ENCODE results near the gene PPM1J. TPM values are rescaled to one million over a fixed set of nuclear protein-coding genes. Genes with fewer than 3 reads are reported as not detected.

Gene PPM1J
- total RNA-seq, 1 donor from 2014 or later, result 0.32 TPM

DNA sequence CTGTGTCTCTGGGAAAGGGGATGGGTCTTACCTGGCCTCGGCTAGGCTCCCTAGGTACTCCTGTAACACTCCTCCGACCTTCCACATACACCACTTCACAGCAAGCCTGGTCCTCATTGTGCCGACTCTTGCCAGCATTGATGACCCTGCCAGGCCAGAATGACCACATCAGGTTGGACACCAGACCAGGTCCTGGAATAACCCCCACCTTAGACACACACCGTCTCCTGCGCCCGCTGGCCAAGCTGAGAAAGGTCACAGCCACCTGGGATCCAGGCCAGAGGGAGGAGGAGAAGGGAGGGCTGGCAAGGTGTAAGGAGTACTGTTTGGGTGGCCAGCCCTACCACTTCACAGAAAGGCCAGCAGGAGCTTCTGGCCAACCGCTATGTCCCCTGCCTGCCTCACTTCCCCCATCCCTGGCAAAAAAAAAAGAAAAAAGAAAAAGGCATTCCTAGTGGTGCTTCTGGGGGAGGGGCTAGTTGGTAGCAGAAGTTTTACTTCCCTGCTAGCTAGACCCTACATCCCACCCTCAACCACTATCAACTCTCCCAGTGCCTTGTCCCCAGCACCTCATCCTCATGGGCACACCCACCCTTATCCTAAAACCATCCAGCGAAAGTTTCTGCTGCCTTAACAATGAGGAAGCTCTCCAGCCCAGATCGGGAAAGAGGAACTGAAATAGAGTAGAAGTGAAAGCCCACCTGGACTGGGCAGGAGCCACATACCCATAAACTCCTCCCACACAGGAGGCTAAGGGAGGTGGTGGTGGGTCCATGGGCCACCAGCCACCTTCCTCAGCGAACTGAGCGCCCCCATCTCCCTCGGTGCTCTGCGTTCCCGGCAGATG lies 1.4 kb downstream of the PPM1J start:
- H3K36me3 ChIP-seq, result no peaks in the 10 kb centered on the region
- intact Hi-C loops (cut with DNase I), result no loop called here
- no peak overlapping the region for H3K27ac ChIP-seq
- no peak for DNase-seq
- H3K27me3 ChIP-seq, result peaks cover 6% of the 10 kb centered on the region
- TF ChIP-seq, protein P1, sequence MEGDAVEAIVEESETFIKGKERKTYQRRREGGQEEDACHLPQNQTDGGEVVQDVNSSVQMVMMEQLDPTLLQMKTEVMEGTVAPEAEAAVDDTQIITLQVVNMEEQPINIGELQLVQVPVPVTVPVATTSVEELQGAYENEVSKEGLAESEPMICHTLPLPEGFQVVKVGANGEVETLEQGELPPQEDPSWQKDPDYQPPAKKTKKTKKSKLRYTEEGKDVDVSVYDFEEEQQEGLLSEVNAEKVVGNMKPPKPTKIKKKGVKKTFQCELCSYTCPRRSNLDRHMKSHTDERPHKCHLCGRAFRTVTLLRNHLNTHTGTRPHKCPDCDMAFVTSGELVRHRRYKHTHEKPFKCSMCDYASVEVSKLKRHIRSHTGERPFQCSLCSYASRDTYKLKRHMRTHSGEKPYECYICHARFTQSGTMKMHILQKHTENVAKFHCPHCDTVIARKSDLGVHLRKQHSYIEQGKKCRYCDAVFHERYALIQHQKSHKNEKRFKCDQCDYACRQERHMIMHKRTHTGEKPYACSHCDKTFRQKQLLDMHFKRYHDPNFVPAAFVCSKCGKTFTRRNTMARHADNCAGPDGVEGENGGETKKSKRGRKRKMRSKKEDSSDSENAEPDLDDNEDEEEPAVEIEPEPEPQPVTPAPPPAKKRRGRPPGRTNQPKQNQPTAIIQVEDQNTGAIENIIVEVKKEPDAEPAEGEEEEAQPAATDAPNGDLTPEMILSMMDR (IDR thresholded peaks at IDR 0.05), result no peak
- no peak for ATAC-seq
- peaks cover 21% of the 10 kb centered on the region for H3K4me1 ChIP-seq
- no peaks in the 10 kb centered on the region for H3K9me3 ChIP-seq
- peak overlapping the region; percentile 62 for H3K4me3 ChIP-seq

DNA sequence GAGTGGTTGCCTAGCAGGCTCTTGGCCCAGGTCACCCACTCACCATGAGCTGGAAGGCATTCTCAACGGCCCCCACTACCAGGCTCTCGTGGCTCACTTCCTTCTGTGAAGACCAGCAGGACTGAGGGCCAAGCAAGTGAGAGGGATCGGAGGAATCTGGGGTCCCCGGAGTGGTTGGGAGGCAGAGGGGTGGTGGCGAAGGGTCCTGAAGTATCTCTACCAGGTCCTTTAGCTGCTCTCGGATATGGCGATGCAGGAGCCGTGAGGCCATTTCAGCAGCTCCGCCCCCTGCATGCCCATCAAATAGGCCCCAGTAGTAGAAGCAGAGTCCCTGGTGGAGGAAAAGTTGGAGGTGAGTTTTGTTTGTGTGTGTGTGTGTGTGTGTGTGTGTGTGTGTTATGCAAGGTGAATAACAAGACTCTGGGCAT lies 2.4 kb downstream of the PPM1J start:
- peaks cover 6% of the 10 kb centered on the region for H3K27me3 ChIP-seq
- peaks cover 23% of the 10 kb centered on the region for H3K4me1 ChIP-seq
- intact Hi-C loops (cut with DNase I), result no loop called here
- DNase-seq, result no peak
- no peak for ATAC-seq
- H3K36me3 ChIP-seq, result no peaks in the 10 kb centered on the region
- H3K27ac ChIP-seq, result no peak overlapping the region
- H3K4me3 ChIP-seq, result no peak overlapping the region
- no peaks in the 10 kb centered on the region for H3K9me3 ChIP-seq
- TF ChIP-seq, protein P1 (IDR thresholded peaks at IDR 0.05), result no peak

DNA sequence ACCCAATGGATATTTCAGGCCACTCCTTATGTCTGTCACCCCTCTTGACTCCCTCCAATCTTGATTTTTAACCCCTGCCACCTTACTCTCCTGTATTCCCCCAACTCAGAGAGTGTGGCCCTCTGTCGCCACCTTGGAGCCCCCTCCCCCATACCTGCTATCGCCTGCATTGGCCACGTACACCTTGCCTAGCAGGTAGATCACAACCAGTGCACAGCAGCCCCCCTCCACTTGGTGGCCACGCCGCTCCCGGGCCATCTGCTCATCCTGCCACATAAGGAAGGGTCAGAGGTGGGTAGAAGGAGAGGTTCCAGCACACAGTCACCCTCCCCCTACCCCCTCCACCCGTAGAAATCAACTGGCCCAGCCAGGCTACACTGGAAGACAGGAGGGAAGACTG lies 2.9 kb downstream of the PPM1J start:
- intact Hi-C loops (cut with DNase I), result no loop called here
- H3K4me1 ChIP-seq, result peaks cover 26% of the 10 kb centered on the region
- TF ChIP-seq, protein P1 (IDR thresholded peaks at IDR 0.05), result no peak
- DNase-seq, result no peak
- H3K27me3 ChIP-seq, result peaks cover 2% of the 10 kb centered on the region
- H3K9me3 ChIP-seq, result no peaks in the 10 kb centered on the region
- no peak overlapping the region for H3K27ac ChIP-seq
- ATAC-seq, result no peak
- no peaks in the 10 kb centered on the region for H3K36me3 ChIP-seq
- H3K4me3 ChIP-seq, result no peak overlapping the region

DNA sequence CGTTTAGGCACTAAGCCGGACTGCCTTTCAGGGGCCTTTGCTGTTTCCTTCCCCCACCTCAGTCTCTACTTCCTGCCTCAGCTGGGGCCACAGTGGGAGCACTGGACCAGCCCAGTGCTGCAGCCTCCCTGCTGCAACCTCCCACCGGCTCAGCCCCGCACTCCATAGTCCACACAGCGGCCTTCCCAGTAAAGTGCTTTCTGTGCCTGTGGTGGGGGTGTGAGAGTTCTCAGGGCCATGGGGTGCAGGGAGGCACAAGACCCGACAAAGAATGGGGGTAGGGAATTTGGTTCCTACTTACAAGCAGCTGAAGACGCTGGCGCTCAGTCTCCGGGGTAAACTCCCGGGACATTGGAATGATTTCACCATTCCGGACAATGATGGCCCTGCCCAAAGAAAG lies 3.5 kb downstream of the PPM1J start:
- H3K27ac ChIP-seq, result no peak overlapping the region
- no peak overlapping the region for H3K4me3 ChIP-seq
- DNase-seq, result no peak
- no peaks in the 10 kb centered on the region for H3K36me3 ChIP-seq
- no peaks in the 10 kb centered on the region for H3K27me3 ChIP-seq
- no peaks in the 10 kb centered on the region for H3K9me3 ChIP-seq
- ATAC-seq, result no peak
- H3K4me1 ChIP-seq, result peaks cover 26% of the 10 kb centered on the region
- intact Hi-C loops (cut with DNase I), result no loop called here
- TF ChIP-seq, protein P1 (IDR thresholded peaks at IDR 0.05), result no peak

DNA sequence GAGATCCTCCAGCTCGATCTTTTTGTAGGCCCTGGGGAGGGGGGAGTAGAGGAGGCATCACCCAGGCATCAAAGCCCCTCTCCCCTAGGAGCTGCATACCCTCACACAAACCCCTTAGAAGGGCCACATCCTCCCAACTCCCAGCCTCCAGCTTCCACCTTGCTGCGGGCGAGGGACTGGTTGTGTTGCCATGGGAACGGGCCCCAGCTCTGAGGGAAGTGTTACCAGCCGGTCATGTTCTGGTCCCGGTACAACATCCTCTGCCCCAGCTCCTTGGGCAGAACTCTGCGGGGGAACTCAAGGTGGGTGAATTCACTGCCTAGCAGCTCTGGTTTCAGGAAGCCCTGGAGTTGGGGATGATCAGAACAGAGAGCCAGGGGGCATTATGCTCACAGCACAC lies 4.1 kb downstream of the PPM1J start:
- intact Hi-C loops (cut with DNase I), result no loop called here
- TF ChIP-seq, protein P1 (IDR thresholded peaks at IDR 0.05), result no peak
- Histone ChIP-seq H3K4me3 (no peak overlapping the region), H3K27me3 (no peaks in the 10 kb centered on the region), H3K36me3 (no peaks in the 10 kb centered on the region), H3K9me3 (no peaks in the 10 kb centered on the region), H3K4me1 (peaks cover 24% of the 10 kb centered on the region), H3K27ac (no peak overlapping the region)
- DNase-seq (no peak), ATAC-seq (no peak)

Data from upper lobe of right lung (tissue), 1 donor.